ENCODE measurements around the gene SLC16A8.
A peak's percentile ranks its signal among the peaks of the same experiment; 100 is the strongest.

GRCh38 chr22:38056969-38057891 lies 26.8 kb downstream of the SLC16A8 start, which contains the start of gene PICK1:
- peak in 1 of 3 experiments; percentile 17 for TF ChIP-seq CTCF (optimal IDR thresholded peaks at IDR 0.05 in 1 of 3, IDR thresholded peaks at IDR 0.05 in 1 of 3, conservative IDR thresholded peaks at IDR 0.05 in 1 of 3; ENCODE audit: extremely low read depth in 1 of 3, insufficient read depth in 2 of 3, low read length in 3 of 3)
- no peak for TF ChIP-seq EZH2 (IDR thresholded peaks at IDR 0.05; ENCODE audit: low read length)

Data from keratinocyte (primary cell).